CD1c-positive myeloid dendritic cell (primary cell): ENCODE results near the gene NEGR1.

Experiments
- DNase-seq: peaks from one replicate; pipeline ENCODE4 v3.0.0-alpha.2; 2016; ENCODE audit errors: extremely low spot score

Gene NEGR1

DNA sequence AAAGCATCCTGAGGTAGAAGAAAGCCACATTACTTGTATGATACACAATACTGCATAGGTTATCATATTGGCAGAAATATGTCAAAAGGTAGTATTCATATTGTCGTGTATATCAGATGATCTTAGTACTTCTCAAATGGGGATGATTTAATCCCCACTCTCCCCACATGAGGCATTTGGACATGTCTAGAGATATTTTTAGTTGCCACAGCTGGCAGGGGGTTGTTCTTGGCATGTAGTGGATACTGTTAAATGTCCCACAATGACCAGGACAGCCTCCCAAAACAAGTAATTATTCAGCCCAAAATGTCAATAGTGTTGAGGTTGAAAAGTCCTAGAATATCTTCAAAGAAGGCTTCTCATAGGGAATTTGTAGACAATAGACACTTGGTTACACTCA lies 162.8 kb downstream of the NEGR1 start:
- no peak for DNase-seq

DNA sequence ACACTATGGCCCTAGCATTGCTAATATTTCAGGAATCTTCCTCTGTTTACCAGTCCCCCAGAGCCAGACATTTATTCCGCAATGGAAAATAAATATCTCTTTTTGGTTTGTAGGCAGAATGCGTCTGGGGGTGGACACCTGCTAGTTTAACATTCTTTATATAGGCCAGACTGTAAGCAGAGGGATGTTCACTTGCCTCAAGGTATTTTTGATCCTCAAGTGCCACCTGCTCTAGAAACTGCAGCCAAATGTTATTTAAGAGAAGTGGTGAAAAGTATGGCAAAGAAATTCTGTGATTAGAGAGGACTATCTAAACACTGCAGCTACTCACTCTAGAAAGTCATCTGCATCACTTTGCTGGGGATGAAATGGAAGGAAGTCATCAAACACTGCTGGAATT lies 164.7 kb downstream of the NEGR1 start:
- DNase-seq: no peak

- no peak for DNase-seq
These were observed 167.0 kb downstream of the NEGR1 start for GRCh38 chr1:72115290-72115689.

- DNase-seq: no peak
These were observed 170.7 kb downstream of the NEGR1 start for GRCh38 chr1:72111662-72112061.

GRCh38 chr1:72109916-72110315 lies 172.4 kb downstream of the NEGR1 start:
- DNase-seq: no peak

DNA sequence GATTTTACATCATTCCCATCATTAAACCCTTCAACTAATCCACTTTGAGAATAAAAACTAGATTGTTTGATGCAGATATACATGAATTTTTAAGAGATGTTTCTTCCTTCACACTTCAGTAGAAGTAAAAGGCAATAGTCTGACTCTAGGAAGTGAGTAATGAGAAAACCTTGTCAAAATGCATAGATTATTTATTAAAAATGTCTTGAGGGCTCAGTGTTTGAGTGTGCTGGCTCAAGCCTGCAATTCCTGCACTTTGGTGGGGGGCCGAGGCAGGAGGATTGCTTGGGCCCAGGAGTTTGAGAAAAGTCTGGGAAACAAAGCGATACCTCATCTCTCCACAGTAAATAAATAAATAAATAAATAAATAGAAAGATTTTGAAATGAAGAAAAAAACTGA lies 177.1 kb downstream of the NEGR1 start:
- no peak for DNase-seq

DNA sequence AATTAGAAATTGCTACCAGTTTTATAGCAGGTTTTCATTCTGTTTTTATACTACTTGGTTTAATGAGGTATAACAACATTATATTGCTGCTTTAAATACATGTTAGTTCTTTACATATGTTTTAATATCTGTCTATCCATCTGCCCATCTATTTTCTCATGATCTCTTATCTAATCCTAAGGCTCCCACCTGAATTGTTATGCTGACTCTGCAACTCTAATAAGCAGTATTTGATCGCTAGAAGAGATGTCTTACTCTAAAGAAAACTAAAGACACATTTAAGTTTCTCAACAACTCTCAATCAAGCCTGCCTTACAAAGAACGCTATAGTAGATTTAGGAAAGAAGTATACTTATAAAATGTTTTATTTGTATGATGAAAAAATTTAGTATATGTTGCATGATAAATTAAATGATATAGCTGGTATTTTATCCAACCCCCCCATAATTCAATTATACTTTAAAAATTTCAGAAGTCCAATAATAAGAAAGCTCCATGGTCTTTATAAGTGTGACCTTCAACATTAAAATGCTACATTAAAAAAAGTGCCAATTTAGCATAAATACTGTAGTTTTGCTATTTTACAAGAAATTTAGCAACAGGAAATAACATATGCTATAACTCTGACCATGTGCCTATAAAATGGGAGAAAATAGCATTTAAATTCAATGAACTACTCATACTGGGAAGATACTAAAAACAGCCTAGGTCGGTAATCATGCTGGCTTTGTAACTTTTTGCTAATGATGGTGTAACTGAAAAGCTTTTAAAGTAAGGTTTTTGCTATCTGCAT lies 180.3 kb downstream of the NEGR1 start:
- DNase-seq: no peak

DNA sequence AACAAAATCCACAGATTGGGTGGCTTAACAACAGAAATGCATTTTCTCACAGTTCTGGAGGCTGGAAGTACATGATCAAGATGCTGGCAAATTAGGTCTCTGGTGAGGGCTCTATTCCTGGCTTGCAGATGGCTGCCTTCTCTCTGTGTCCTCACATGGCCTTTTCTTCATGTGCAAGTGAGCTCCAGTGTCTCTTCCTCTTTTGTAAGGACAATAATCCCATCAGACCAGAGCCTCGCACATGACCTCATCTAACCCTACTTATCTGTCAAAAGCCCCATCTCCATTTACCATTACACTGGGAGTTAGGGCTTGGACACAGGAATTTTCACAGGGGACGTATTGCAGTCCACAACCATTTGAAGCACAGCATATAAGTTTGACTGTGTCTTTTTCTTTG lies 181.6 kb downstream of the NEGR1 start:
- no peak for DNase-seq

- DNase-seq: no peak
These were observed 184.3 kb downstream of the NEGR1 start for GRCh38 chr1:72097851-72098570.

- DNase-seq: no peak
These were observed 188.1 kb downstream of the NEGR1 start for GRCh38 chr1:72094209-72094608.

- DNase-seq: no peak
These were observed 195.9 kb downstream of the NEGR1 start for GRCh38 chr1:72086394-72086793.

- no peak for DNase-seq
These were observed 206.9 kb downstream of the NEGR1 start for GRCh38 chr1:72075425-72075824.

- DNase-seq: no peak
These were observed 215.9 kb downstream of the NEGR1 start for GRCh38 chr1:72066431-72066830.

DNA sequence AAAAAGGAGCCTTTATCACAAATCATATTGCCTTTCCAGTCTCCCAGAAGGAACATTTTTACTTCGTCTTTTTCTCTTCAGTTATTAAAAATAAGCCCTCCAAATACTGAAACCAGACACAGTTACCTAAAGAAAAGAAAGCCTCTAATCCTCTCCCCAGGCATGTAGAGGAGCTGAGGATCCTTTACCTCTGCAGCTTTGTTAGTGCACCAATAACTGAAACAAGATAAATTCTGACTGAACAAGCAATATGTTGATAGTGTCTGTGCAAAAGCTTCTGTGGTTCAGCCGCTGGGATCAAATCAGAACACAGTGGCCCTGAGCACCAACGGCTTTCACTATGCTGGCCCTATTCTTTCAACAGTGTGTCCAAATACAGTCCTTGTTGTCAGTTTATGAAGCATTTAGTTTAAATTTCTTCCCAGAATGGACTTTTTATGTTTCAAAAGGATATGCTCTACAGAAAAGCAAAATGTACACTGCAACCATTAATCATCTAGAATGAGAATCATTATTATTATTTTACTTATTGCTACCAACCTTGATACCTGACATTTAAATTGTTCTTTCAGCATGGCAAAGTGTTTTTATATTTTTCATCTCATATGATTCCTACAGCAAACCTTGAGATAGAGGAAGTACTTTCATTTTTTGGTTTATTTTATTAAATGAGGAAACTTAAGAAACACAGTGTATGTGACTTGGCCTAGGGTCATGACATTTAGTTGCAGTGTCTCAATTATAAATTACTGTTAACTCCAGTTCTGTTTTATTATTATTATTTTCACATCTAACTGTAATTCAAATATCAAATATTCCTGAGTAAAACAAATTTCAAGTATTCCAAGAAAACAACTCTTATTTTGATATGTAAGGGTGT lies 217.9 kb downstream of the NEGR1 start:
- DNase-seq: no peak

GRCh38 chr1:72063364-72064044 lies 218.8 kb downstream of the NEGR1 start:
- DNase-seq: no peak

DNA sequence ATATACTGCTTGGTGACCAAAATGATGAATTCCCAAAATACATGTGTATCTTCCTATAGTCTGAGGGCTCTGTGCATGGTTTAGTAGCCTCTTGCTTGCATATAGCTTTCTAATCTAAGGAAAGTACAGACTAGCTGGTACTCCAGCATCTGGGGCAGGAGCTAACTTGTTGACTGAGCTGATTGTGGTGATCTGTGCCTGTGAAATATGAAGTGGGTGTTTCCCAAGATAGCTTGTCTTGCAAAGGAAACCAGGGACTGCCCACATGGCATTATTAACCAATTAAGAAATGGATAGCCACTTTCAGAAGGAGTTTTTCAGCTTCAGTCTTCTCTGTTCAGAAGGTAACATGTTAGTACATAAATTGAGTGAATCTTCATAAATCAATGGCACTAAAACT lies 219.8 kb downstream of the NEGR1 start:
- DNase-seq: no peak

DNA sequence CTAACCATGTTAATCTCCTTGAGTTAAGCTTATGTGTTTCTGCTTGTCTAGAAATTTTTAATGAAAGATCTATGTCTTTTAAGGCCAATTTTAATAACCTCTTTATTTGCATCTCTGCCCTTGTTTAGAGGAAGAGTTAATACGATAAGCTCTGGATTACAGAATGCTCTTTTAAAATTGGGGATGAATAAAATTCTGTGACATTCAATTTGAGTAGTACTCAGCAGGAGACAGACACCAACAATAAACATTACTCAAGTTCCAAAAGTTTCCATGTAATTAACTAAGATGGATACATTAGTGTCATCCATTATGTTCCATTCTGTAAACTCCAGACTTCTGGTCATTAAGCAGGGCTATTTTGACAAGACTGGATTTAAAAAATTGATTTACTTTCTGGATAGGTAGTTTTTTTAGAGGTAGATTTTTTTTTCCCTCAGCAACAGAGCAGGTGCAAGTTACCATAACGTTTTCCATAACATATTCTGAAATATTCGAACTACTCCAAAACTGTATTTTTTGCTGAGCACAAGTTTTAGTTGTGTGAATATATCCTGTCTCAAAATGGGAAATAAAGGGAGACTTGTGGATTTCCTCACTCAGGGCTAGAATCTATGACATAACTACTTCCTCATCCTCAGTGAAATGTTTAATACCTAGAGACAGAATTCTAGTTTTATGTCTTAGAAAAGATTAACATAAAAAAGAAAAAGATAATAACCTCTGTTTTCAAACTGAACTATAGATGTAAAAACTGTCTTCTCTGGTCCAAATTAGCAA lies 221.7 kb downstream of the NEGR1 start:
- DNase-seq: peak; percentile 16

DNA sequence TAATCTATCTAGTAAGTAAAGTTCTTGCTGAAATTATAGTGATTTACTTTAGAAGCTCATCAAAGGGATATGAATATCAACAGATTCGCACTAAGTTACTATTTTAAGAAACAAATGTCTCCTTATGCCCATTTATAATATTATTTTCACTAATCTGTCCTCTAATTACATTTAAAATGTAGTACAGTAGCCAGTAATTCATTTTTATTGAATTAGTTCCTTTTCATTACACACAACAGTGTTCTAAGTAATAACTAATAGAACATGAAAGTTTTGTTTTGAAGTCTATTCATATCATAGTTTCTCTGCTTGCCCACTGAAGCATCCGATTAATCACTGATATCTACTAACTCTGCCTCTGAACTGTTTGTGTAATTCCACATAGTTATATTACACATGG lies 225.8 kb downstream of the NEGR1 start:
- no peak for DNase-seq

GRCh38 chr1:72051538-72051937 lies 230.8 kb downstream of the NEGR1 start:
- no peak for DNase-seq

DNA sequence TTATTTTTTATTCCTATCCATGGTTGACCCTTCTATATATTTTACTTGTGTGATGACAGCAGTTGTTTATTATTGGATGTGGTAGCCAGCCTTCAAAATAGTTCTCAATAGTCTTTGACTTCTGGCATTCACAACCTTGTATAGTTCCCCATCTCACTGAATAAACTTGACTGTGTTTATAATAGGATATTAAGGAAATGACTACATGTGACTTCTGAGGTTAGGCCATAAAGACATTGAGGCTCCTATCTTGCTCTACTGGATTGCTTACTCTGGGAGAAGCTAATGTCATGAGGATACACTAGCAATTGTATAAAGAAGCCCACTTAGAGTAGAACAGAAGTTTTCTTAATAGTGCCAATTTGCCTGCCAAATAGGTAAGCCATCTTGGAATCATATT lies 231.8 kb downstream of the NEGR1 start:
- no peak for DNase-seq

GRCh38 chr1:72037745-72038343 lies 244.5 kb downstream of the NEGR1 start:
- DNase-seq: peak; percentile 10
